Stimulated activated CD4-positive, alpha-beta T cell treated with anti-CD3 and anti-CD28 coated beads, Interleukin-12 subunit alpha, Interleukin-12 subunit beta, amount 100 ng/mL, for 48 hours (primary cell): Measurements from ENCODE around the gene FAM78A.
"Not testable (repeated sequence)": the region's sequence is repeated elsewhere in the genome, so short reads cannot be mapped to it uniquely, and the experiment has no call there.

Experiments
- DNase-seq, 3 donors: peaks; one replicate each; pipeline ENCODE4 v3.0.0-alpha.2; 2020; ENCODE audit warnings: low read depth in 2 of 3, low spot score in 1 of 3

Gene FAM78A

GRCh38 chr9:131282688-131283422, 6.5 kb upstream of the FAM78A start:
- DNase-seq, result no peak

GRCh38 chr9:131282175-131282574, 5.9 kb upstream of the FAM78A start:
- DNase-seq, result no peak

GRCh38 chr9:131281119-131281965, 5.0 kb upstream of the FAM78A start:
- DNase-seq, result no peak

- no peak for DNase-seq
Measured at GRCh38 chr9:131280660-131281059, 4.3 kb upstream of the FAM78A start.

GRCh38 chr9:131279863-131280570, 3.7 kb upstream of the FAM78A start:
- DNase-seq, result no peak

GRCh38 chr9:131279196-131279862, 3.0 kb upstream of the FAM78A start:
- DNase-seq, result no peak

- no peak for DNase-seq
Measured at GRCh38 chr9:131278702-131279111, 2.4 kb upstream of the FAM78A start.

- DNase-seq, result peak in 2 of 3 donors; percentile 63 to 64
Measured at GRCh38 chr9:131277910-131278701, 1.8 kb upstream of the FAM78A start.

GRCh38 chr9:131277287-131277909, 1.1 kb upstream of the FAM78A start:
- no peak for DNase-seq

GRCh38 chr9:131276891-131277286, 579 bp upstream of the FAM78A start:
- DNase-seq, result no peak

- no peak for DNase-seq
Measured at GRCh38 chr9:131275332-131276093, 797 bp downstream of the FAM78A start.

GRCh38 chr9:131274674-131275331, 1.5 kb downstream of the FAM78A start:
- DNase-seq, result no peak

- no peak for DNase-seq
Measured at GRCh38 chr9:131273856-131274673, 2.2 kb downstream of the FAM78A start.

GRCh38 chr9:131273146-131273855, 3.0 kb downstream of the FAM78A start:
- no peak for DNase-seq

- DNase-seq, result no peak
Measured at GRCh38 chr9:131272212-131272611, 4.1 kb downstream of the FAM78A start.

- no peak for DNase-seq
Measured at GRCh38 chr9:131271506-131271931, 4.8 kb downstream of the FAM78A start.

GRCh38 chr9:131271016-131271273, 5.4 kb downstream of the FAM78A start:
- DNase-seq, result not testable (repeated sequence)
